Measurements from ENCODE around the gene PSME2. TPM values are rescaled to one million over a fixed set of nuclear protein-coding genes. Genes with fewer than 3 reads are reported as not detected.

The PSME2 gene
- total RNA-seq, 1 experiment from 2014 or later = 175 TPM

Other genes with a start within 250 kb of the PSME2 start
- 43.9 to 47.2 TPM (median 46.1 TPM) in 5 replicates for gene DHRS4, start 192.8 kb downstream of the PSME2 start, total RNA-seq (2022; extraction: Qiagen RNA extraction; ENCODE audit: low read depth)
- 26.6 to 33.9 TPM (median 31.5 TPM) in 5 replicates for gene DHRS4L2, start 157.7 kb downstream of the PSME2 start, total RNA-seq (2022; extraction: Qiagen RNA extraction; ENCODE audit: low read depth)
- gene CARMIL3, start 94.6 kb downstream of the PSME2 start, total RNA-seq (2022; extraction: Qiagen RNA extraction; ENCODE audit: low read depth) = 0.38 to 0.56 TPM (median 0.45 TPM) in 5 replicates
- not detected in 5 replicates for gene CPNE6, start 75.0 kb downstream of the PSME2 start, total RNA-seq (2022; extraction: Qiagen RNA extraction; ENCODE audit: low read depth)
- 18.2 to 20.8 TPM (median 19.0 TPM) in 5 replicates for gene PCK2, start 52.3 kb downstream of the PSME2 start, total RNA-seq (2022; extraction: Qiagen RNA extraction; ENCODE audit: low read depth)
- 20.4 to 24.2 TPM (median 21.1 TPM) in 5 replicates for gene DCAF11, start 31.8 kb downstream of the PSME2 start, total RNA-seq (2022; extraction: Qiagen RNA extraction; ENCODE audit: low read depth)
- 0.48 to 1.2 TPM (median 1.0 TPM) in 5 replicates for gene NRL, start 31.7 kb downstream of the PSME2 start, total RNA-seq (2022; extraction: Qiagen RNA extraction; ENCODE audit: low read depth)
- gene FITM1, start 16.0 kb downstream of the PSME2 start, total RNA-seq (2022; extraction: Qiagen RNA extraction; ENCODE audit: low read depth) = 0.13 TPM in 1 of 5 replicates, not detected in the others
- gene PSME1, start 10.4 kb downstream of the PSME2 start, total RNA-seq (2022; extraction: Qiagen RNA extraction; ENCODE audit: low read depth) = 165 to 182 TPM (median 174 TPM) in 5 replicates
- 48.8 to 64.4 TPM (median 62.6 TPM) in 5 replicates for gene EMC9, start 5.0 kb downstream of the PSME2 start, total RNA-seq (2022; extraction: Qiagen RNA extraction; ENCODE audit: low read depth)
- 21.0 to 29.8 TPM (median 27.3 TPM) in 5 replicates for gene RNF31, start 888 bp upstream of the PSME2 start, total RNA-seq (2022; extraction: Qiagen RNA extraction; ENCODE audit: low read depth)
- gene IRF9, start 14.7 kb upstream of the PSME2 start, total RNA-seq (2022; extraction: Qiagen RNA extraction; ENCODE audit: low read depth) = 17.3 to 22.2 TPM (median 20.2 TPM) in 5 replicates
- 3.7 to 7.0 TPM (median 4.8 TPM) in 5 replicates for gene REC8, start 25.5 kb upstream of the PSME2 start, total RNA-seq (2022; extraction: Qiagen RNA extraction; ENCODE audit: low read depth)
- gene IPO4, start 42.2 kb upstream of the PSME2 start, total RNA-seq (2022; extraction: Qiagen RNA extraction; ENCODE audit: low read depth) = 76.9 to 102 TPM (median 78.5 TPM) in 5 replicates
- 63.8 to 71.3 TPM (median 70.1 TPM) in 5 replicates for gene TM9SF1, start 48.8 kb upstream of the PSME2 start, total RNA-seq (2022; extraction: Qiagen RNA extraction; ENCODE audit: low read depth)
- not detected in 5 replicates for gene TSSK4, start 59.1 kb upstream of the PSME2 start, total RNA-seq (2022; extraction: Qiagen RNA extraction; ENCODE audit: low read depth)
- gene CHMP4A, start 66.9 kb upstream of the PSME2 start, total RNA-seq (2022; extraction: Qiagen RNA extraction; ENCODE audit: low read depth) = 78.2 to 95.9 TPM (median 81.6 TPM) in 5 replicates
- 28.2 to 30.5 TPM (median 28.9 TPM) in 5 replicates for gene MDP1, start 69.5 kb upstream of the PSME2 start, total RNA-seq (2022; extraction: Qiagen RNA extraction; ENCODE audit: low read depth)
- 443 to 489 TPM (median 464 TPM) in 5 replicates for gene NEDD8, start 85.8 kb upstream of the PSME2 start, total RNA-seq (2022; extraction: Qiagen RNA extraction; ENCODE audit: low read depth)
- gene GMPR2, start 86.3 kb upstream of the PSME2 start, total RNA-seq (2022; extraction: Qiagen RNA extraction; ENCODE audit: low read depth) = 54.6 to 64.7 TPM (median 59.1 TPM) in 5 replicates
- gene TINF2, start 96.0 kb upstream of the PSME2 start, total RNA-seq (2022; extraction: Qiagen RNA extraction; ENCODE audit: low read depth) = 33.6 to 39.6 TPM (median 38.4 TPM) in 5 replicates
- gene TGM1, start 116.6 kb upstream of the PSME2 start, total RNA-seq (2022; extraction: Qiagen RNA extraction; ENCODE audit: low read depth) = 0.48 to 1.2 TPM (median 1.2 TPM) in 5 replicates
- 15.9 to 17.8 TPM (median 17.5 TPM) in 5 replicates for gene RABGGTA, start 125.0 kb upstream of the PSME2 start, total RNA-seq (2022; extraction: Qiagen RNA extraction; ENCODE audit: low read depth)
- gene DHRS1, start 153.2 kb upstream of the PSME2 start, total RNA-seq (2022; extraction: Qiagen RNA extraction; ENCODE audit: low read depth) = 10.3 to 13.4 TPM (median 11.5 TPM) in 5 replicates
- 15.1 to 19.5 TPM (median 18.5 TPM) in 5 replicates for gene NOP9, start 153.2 kb upstream of the PSME2 start, total RNA-seq (2022; extraction: Qiagen RNA extraction; ENCODE audit: low read depth)
- 0.18 to 0.50 TPM (median 0.32 TPM) in 5 replicates for gene CIDEB, start 161.4 kb upstream of the PSME2 start, total RNA-seq (2022; extraction: Qiagen RNA extraction; ENCODE audit: low read depth)
- 2.9 to 7.2 TPM (median 3.7 TPM) in 5 replicates for gene LTB4R2, start 163.5 kb upstream of the PSME2 start, total RNA-seq (2022; extraction: Qiagen RNA extraction; ENCODE audit: low read depth)
- 5.3 to 7.0 TPM (median 6.2 TPM) in 5 replicates for gene LTB4R, start 164.9 kb upstream of the PSME2 start, total RNA-seq (2022; extraction: Qiagen RNA extraction; ENCODE audit: low read depth)
- gene ADCY4, start 188.5 kb upstream of the PSME2 start, total RNA-seq (2022; extraction: Qiagen RNA extraction; ENCODE audit: low read depth) = not detected in 5 replicates
- gene RIPK3, start 193.4 kb upstream of the PSME2 start, total RNA-seq (2022; extraction: Qiagen RNA extraction; ENCODE audit: low read depth) = not detected in 5 replicates
- gene NFATC4, start 221.6 kb upstream of the PSME2 start, total RNA-seq (2022; extraction: Qiagen RNA extraction; ENCODE audit: low read depth) = 0.07 to 0.40 TPM (median 0.22 TPM) in 5 replicates